Astrocyte (in vitro differentiated cells and primary cell): ENCODE measurements around the gene OPRD1. TPM values are rescaled to one million over a fixed set of nuclear protein-coding genes. Genes with fewer than 3 reads are reported as not detected.

Experiments
- DNase-seq: peaks from one replicate; pipeline ENCODE4 v3.0.0-alpha.2; 2010; ENCODE audit warnings: low read depth
- FAIRE-seq: peaks from 2 replicates; lab custom pipeline; 2011; peaks lifted over from hg19 to GRCh38; lab: Jason Lieb, UNC
- H2AFZ ChIP-seq: 2 replicates; pipeline ENCODE4 v1.6.0; 2012; ENCODE audit warnings: low read depth, low read length, inconsistent platforms
- H3K27ac ChIP-seq: 2 replicates; pipeline ENCODE4 v1.5.1; 2011; ENCODE audit warnings: low read depth, low read length, inconsistent platforms
- H3K27me3 ChIP-seq: 2 replicates; pipeline ENCODE4 v1.6.0; 2011; ENCODE audit warnings: low read length, inconsistent platforms; ENCODE audit not compliant: insufficient read depth
- H3K36me3 ChIP-seq: 2 replicates; pipeline ENCODE4 v1.5.1; 2011; ENCODE audit warnings: low read length, inconsistent platforms; ENCODE audit not compliant: insufficient read depth
- H3K4me1 ChIP-seq: 2 replicates; pipeline ENCODE4 v1.5.1; 2011; ENCODE audit warnings: low read length, inconsistent platforms; ENCODE audit not compliant: insufficient read depth
- H3K4me2 ChIP-seq: 2 replicates; pipeline ENCODE4 v1.6.0; 2012; ENCODE audit warnings: low read length, inconsistent platforms
- H3K4me3 ChIP-seq: 2 replicates; pipeline ENCODE4 v1.5.1; 2011; ENCODE audit warnings: low read depth, mild to moderate bottlenecking, low read length, inconsistent platforms; ENCODE audit not compliant: insufficient read depth
- H3K79me2 ChIP-seq: 2 replicates; pipeline ENCODE4 v1.6.0; 2012; ENCODE audit warnings: mild to moderate bottlenecking, low read length, inconsistent platforms; ENCODE audit not compliant: insufficient read depth
- H3K9ac ChIP-seq: 2 replicates; pipeline ENCODE4 v1.6.0; 2012; ENCODE audit warnings: mild to moderate bottlenecking, low read length, inconsistent platforms
- H3K9me3 ChIP-seq: 2 replicates; pipeline ENCODE4 v1.5.1; 2012; ENCODE audit warnings: low read depth, mild to moderate bottlenecking, low read length, inconsistent platforms; ENCODE audit not compliant: insufficient read depth
- H4K20me1 ChIP-seq: 2 replicates; pipeline ENCODE4 v1.6.0; 2012; ENCODE audit warnings: low read length, inconsistent platforms; ENCODE audit not compliant: insufficient read depth
- H3K27ac Mint-ChIP-seq: one replicate; pipeline ENCODE4 v1.8.0; 2021; ENCODE audit warnings: mild to moderate bottlenecking, mixed read lengths; ENCODE audit not compliant: unreplicated experiment
- H3K27me3 Mint-ChIP-seq: one replicate; pipeline ENCODE4 v1.8.0; 2021; ENCODE audit warnings: low read depth, mixed read lengths; ENCODE audit not compliant: unreplicated experiment
- H3K36me3 Mint-ChIP-seq: one replicate; pipeline ENCODE4 v1.8.0; 2021; ENCODE audit warnings: low read depth, mixed read lengths; ENCODE audit not compliant: unreplicated experiment
- H3K4me1 Mint-ChIP-seq: one replicate; pipeline ENCODE4 v1.8.0; 2021; ENCODE audit warnings: low read depth, mixed read lengths; ENCODE audit not compliant: unreplicated experiment
- H3K4me3 Mint-ChIP-seq: one replicate; pipeline ENCODE4 v1.8.0; 2021; ENCODE audit warnings: mild to moderate bottlenecking, moderate library complexity, mixed read lengths; ENCODE audit not compliant: unreplicated experiment
- H3K9me3 Mint-ChIP-seq: one replicate; pipeline ENCODE4 v1.8.0; 2021; ENCODE audit warnings: mild to moderate bottlenecking, mixed read lengths; ENCODE audit not compliant: unreplicated experiment
- CTCF ChIP-seq: IDR thresholded peaks from 2 replicates; pipeline ENCODE4 v1.5.1; 2011; ENCODE audit warnings: low read depth, mild to moderate bottlenecking, inconsistent platforms, low read length, moderate library complexity; ENCODE audit not compliant: insufficient read depth
- EZH2 ChIP-seq: IDR thresholded peaks from 2 replicates; pipeline ENCODE4 v1.6.1; 2012; ENCODE audit warnings: mild to moderate bottlenecking, low read length, inconsistent platforms; ENCODE audit not compliant: insufficient read depth
- total RNA-seq: library from RNA; stranded (reverse); gene quantifications from 2 replicates; pipeline ENCODE4 v1.2.1, GENCODE V29; 2021

The OPRD1 gene
- total RNA-seq, 1 donor from 2014 or later = 1.2 TPM

DNA sequence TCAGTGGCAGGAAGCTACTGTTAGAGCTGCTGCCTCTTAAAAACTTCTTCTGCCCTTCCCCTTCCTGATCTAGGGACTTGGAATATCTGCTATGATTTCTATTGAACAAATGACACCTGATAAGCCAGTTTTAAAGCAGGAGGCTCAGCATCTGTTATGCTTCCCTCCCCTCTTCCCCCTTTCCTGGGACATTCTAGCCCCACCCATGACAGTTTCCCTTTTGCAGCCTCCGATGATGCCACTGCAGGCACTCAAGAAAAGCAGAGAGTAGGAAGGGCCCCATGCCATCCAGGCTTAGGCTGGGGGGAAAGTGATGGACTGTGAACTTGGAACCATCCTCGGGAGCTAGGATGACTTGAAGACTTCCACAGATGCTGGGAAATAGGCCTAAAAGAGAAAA is 87.3 kb downstream of the OPRD1 start:
- H3K4me1 Mint-ChIP-seq = no peaks in the 10 kb centered on the region
- Histone ChIP-seq H4K20me1 (no peaks in the 10 kb centered on the region), H3K36me3 (no peaks in the 10 kb centered on the region), H3K9ac (no peak overlapping the region), H2AFZ (no peak overlapping the region), H3K4me1 (no peaks in the 10 kb centered on the region), H3K27me3 (peaks cover 4% of the 10 kb centered on the region), H3K79me2 (no peaks in the 10 kb centered on the region), H3K4me3 (no peak overlapping the region), H3K4me2 (no peak overlapping the region), H3K9me3 (no peaks in the 10 kb centered on the region), H3K27ac (no peak overlapping the region)
- H3K36me3 Mint-ChIP-seq = peaks cover 9% of the 10 kb centered on the region
- peaks cover 4% of the 10 kb centered on the region for H3K27me3 Mint-ChIP-seq
- no peaks in the 10 kb centered on the region for H3K9me3 Mint-ChIP-seq
- FAIRE-seq (no peak), DNase-seq (no peak)
- TF ChIP-seq CTCF (no peak), EZH2 (no peak)
- no peak overlapping the region for H3K27ac Mint-ChIP-seq
- no peak overlapping the region for H3K4me3 Mint-ChIP-seq

DNA sequence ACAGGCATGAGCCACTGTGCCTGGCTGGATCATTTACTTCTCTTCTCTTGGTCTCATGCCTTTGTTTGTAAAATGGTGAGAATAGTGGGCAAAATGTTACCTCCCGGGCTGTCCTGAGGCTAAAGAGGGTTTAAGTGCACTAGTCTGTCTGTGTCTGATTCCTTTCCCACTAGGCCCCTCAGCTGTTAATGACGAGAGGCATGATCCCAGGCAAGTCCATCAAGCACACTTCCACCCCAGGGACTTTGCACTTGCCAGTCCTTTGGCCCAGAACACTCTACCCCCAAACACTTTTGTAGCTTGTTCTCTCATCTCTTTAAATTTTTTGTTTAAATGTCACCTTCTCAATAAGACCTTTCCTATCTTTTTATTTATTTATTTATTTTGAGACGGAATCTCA is 88.6 kb downstream of the OPRD1 start:
- no peak overlapping the region for H3K4me2 ChIP-seq
- TF ChIP-seq CTCF = no peak
- TF ChIP-seq EZH2 = no peak
- FAIRE-seq (no peak), DNase-seq (no peak)
- Mint-ChIP-seq H3K27ac (no peak overlapping the region), H3K4me3 (no peak overlapping the region), H3K4me1 (no peaks in the 10 kb centered on the region), H3K9me3 (no peaks in the 10 kb centered on the region), H3K27me3 (peaks cover 4% of the 10 kb centered on the region), H3K36me3 (peaks cover 9% of the 10 kb centered on the region)
- no peaks in the 10 kb centered on the region for H3K36me3 ChIP-seq
- no peaks in the 10 kb centered on the region for H3K4me1 ChIP-seq
- H4K20me1 ChIP-seq = no peaks in the 10 kb centered on the region
- no peak overlapping the region for H2AFZ ChIP-seq
- no peak overlapping the region for H3K4me3 ChIP-seq
- peaks cover 4% of the 10 kb centered on the region for H3K27me3 ChIP-seq
- H3K9ac ChIP-seq = no peak overlapping the region
- H3K9me3 ChIP-seq = no peaks in the 10 kb centered on the region
- H3K27ac ChIP-seq = no peak overlapping the region
- no peaks in the 10 kb centered on the region for H3K79me2 ChIP-seq

DNA sequence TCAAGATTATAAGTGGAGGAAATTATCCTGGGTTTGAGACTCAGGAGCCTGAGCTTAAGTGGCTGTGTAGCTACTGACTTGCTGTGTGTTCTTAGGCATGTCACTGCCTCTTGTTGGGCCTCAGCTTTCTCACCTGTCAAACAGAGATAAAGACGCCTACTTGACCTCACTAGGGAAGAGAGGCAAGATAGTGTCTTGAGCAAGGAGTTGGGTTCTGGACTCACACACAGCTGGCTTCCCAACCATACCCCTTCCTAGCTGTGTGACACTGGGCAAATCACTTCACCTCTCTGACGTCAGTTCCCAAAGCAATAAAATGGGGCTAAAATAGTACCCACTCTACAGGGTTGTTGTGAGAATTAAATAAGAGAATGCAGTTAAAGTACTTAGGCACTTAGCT is 90.8 kb downstream of the OPRD1 start:
- Mint-ChIP-seq H3K9me3 (no peaks in the 10 kb centered on the region), H3K36me3 (peaks cover 5% of the 10 kb centered on the region), H3K27me3 (peaks cover 2% of the 10 kb centered on the region), H3K4me3 (no peak overlapping the region), H3K27ac (no peak overlapping the region), H3K4me1 (no peaks in the 10 kb centered on the region)
- no peak overlapping the region for H3K4me3 ChIP-seq
- no peak for TF ChIP-seq CTCF
- no peak for TF ChIP-seq EZH2
- DNase-seq (no peak), FAIRE-seq (no peak)
- H3K4me1 ChIP-seq = no peaks in the 10 kb centered on the region
- H2AFZ ChIP-seq = no peak overlapping the region
- peaks cover 3% of the 10 kb centered on the region for H3K27me3 ChIP-seq
- no peak overlapping the region for H3K4me2 ChIP-seq
- no peaks in the 10 kb centered on the region for H3K79me2 ChIP-seq
- no peaks in the 10 kb centered on the region for H4K20me1 ChIP-seq
- no peak overlapping the region for H3K27ac ChIP-seq
- no peaks in the 10 kb centered on the region for H3K9me3 ChIP-seq
- H3K36me3 ChIP-seq = no peaks in the 10 kb centered on the region
- H3K9ac ChIP-seq = no peak overlapping the region
